DND-41 (cell line): ENCODE measurements around the gene FBXL15.

Experiments used
- CTCF ChIP-seq: IDR thresholded peaks from 2 replicates; pipeline ENCODE4 v1.5.1; 2012; ENCODE audit warnings: borderline replicate concordance, low read length, moderate library complexity, mild to moderate bottlenecking; ENCODE audit not compliant: poor library complexity, severe bottlenecking; ENCODE audit errors: extremely low read depth
- EZH2 ChIP-seq: IDR thresholded peaks from 3 replicates; pipeline ENCODE4 v1.6.1; 2012; ENCODE audit warnings: borderline replicate concordance, low read depth, mild to moderate bottlenecking, moderate library complexity, low read length, inconsistent platforms; ENCODE audit not compliant: severe bottlenecking

DNA sequence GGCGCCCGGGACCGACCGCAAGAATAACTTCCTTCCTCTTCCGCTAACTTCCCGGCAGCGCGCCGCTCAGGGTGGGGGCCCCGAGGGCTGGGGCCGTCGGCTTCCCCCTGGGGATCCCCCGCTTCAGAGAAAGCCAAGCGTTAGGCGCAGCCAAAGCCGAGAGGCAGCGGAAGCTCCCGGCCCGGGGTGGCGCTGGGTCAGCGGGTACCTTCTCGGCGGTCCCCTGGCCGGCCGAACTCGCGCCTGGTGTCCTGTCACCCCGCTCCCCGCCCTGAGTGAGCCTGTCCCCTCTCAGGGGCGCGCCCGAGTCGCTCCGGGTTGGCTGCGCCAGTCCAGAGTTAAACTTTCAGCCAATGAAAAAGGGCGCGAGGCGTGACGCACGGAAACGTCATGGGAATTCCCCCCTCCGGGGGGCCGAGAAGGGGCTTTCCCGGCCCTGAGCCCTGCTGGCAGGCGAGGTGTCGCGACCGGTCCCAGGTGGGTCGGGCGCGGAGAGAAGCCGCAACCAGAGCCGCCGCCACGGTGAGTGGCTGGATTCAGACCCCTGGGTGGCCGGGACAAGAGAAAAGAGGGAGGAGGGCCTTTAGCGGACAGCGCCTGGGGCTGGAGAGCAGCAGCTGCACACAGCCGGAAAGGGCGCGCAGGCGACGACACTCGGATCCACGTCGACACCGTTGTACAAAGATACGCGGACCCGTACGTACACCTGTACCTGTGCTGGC lies 26.4 kb upstream of the FBXL15 start:
- TF ChIP-seq CTCF = peak; percentile 0
- TF ChIP-seq EZH2 = no peak
